Measurements from ENCODE around the gene VLDLR.

VLDLR gene

GRCh38 chr9:2675834-2676233, 54.2 kb downstream of the VLDLR start:
- no peak overlapping the region for H2AK5ac ChIP-seq (ENCODE audit: low read length, severe bottlenecking)
- DNase-seq, result no peak
- no peak overlapping the region for H2BK5ac ChIP-seq (ENCODE audit: low read depth, low read length, poor library complexity, severe bottlenecking)
- no peak overlapping the region for H2BK12ac ChIP-seq (ENCODE audit: low read length in 2 of 2)
- no peak overlapping the region for H3K4me2 ChIP-seq (ENCODE audit: low read length, poor library complexity, severe bottlenecking)
- H3K18ac ChIP-seq (ENCODE audit: low read depth in 1 of 2, low read length in 2 of 2), result no peak overlapping the region
- no peak overlapping the region for H4K91ac ChIP-seq (ENCODE audit: low read length)
- no peak overlapping the region for H3K27ac ChIP-seq (ENCODE audit: low read length, poor library complexity, severe bottlenecking)
- WGBS, result 80% methylated on average over 1 of the region's 1 CpG
- H3K4ac ChIP-seq (ENCODE audit: low read depth in 1 of 2, low read length in 2 of 2), result no peak overlapping the region
- no peaks in the 10 kb centered on the region for H3K36me3 ChIP-seq (ENCODE audit: control insufficient read depth in 1 of 2, insufficient read depth in 2 of 2, low read depth in 1 of 2, low read length in 2 of 2)
- no peaks in the 10 kb centered on the region for H3K9me3 ChIP-seq (ENCODE audit: control insufficient read depth, low read length)
- no peak overlapping the region for H2AFZ ChIP-seq (ENCODE audit: low read depth, low read length)
- no peak overlapping the region for H2BK120ac ChIP-seq (ENCODE audit: low read depth, low read length)
- no peak overlapping the region for H2BK15ac ChIP-seq (ENCODE audit: low read depth, poor library complexity, severe bottlenecking)
- H3K4me3 ChIP-seq (ENCODE audit: insufficient read depth in 1 of 2, low read depth in 1 of 2, low read length in 2 of 2), result no peak overlapping the region
- no peak overlapping the region for H3K23ac ChIP-seq (ENCODE audit: low read length in 2 of 2)
- no peaks in the 10 kb centered on the region for H3K27me3 ChIP-seq (ENCODE audit: control insufficient read depth in 1 of 2, insufficient read depth in 1 of 2, low read length in 2 of 2)
- H3K4me1 ChIP-seq (ENCODE audit: control insufficient read depth, insufficient read depth, low read depth, low read length), result no peaks in the 10 kb centered on the region
- no peaks in the 10 kb centered on the region for H3K79me1 ChIP-seq (replicated peaks; ENCODE audit: low read length, poor library complexity, severe bottlenecking)
- H3K14ac ChIP-seq (ENCODE audit: low read length in 2 of 2), result no peak overlapping the region
- H4K8ac ChIP-seq (ENCODE audit: low read length), result no peak overlapping the region
- H3K9ac ChIP-seq (ENCODE audit: low read length), result no peak overlapping the region

GRCh38 chr9:2676466-2676865, 54.9 kb downstream of the VLDLR start:
- Histone ChIP-seq H3K9me3 (ENCODE audit: control insufficient read depth, low read length) (no peaks in the 10 kb centered on the region), H3K79me1 (replicated peaks; ENCODE audit: low read length, poor library complexity, severe bottlenecking) (no peaks in the 10 kb centered on the region), H3K27ac (ENCODE audit: low read length, poor library complexity, severe bottlenecking) (no peak overlapping the region), H3K18ac (ENCODE audit: low read depth in 1 of 2, low read length in 2 of 2) (no peak overlapping the region), H3K36me3 (ENCODE audit: control insufficient read depth in 1 of 2, insufficient read depth in 2 of 2, low read depth in 1 of 2, low read length in 2 of 2) (no peaks in the 10 kb centered on the region), H4K8ac (ENCODE audit: low read length) (no peak overlapping the region), H3K14ac (ENCODE audit: low read length in 2 of 2) (no peak overlapping the region), H2AFZ (ENCODE audit: low read depth, low read length) (no peak overlapping the region), H3K4ac (ENCODE audit: low read depth in 1 of 2, low read length in 2 of 2) (no peak overlapping the region), H2AK5ac (ENCODE audit: low read length, severe bottlenecking) (no peak overlapping the region), H4K91ac (ENCODE audit: low read length) (no peak overlapping the region), H3K27me3 (ENCODE audit: control insufficient read depth in 1 of 2, insufficient read depth in 1 of 2, low read length in 2 of 2) (no peaks in the 10 kb centered on the region), H2BK120ac (ENCODE audit: low read depth, low read length) (no peak overlapping the region), H2BK15ac (ENCODE audit: low read depth, poor library complexity, severe bottlenecking) (no peak overlapping the region), H3K23ac (ENCODE audit: low read length in 2 of 2) (no peak overlapping the region), H2BK5ac (ENCODE audit: low read depth, low read length, poor library complexity, severe bottlenecking) (no peak overlapping the region), H3K4me1 (ENCODE audit: control insufficient read depth, insufficient read depth, low read depth, low read length) (no peaks in the 10 kb centered on the region), H3K9ac (ENCODE audit: low read length) (no peak overlapping the region), H2BK12ac (ENCODE audit: low read length in 2 of 2) (no peak overlapping the region), H3K4me3 (ENCODE audit: insufficient read depth in 1 of 2, low read depth in 1 of 2, low read length in 2 of 2) (no peak overlapping the region), H3K4me2 (ENCODE audit: low read length, poor library complexity, severe bottlenecking) (no peak overlapping the region)
- no peak for DNase-seq
- 89% methylated on average over 3 of the region's 4 CpGs for WGBS

- Histone ChIP-seq H3K79me1 (replicated peaks; ENCODE audit: low read length, poor library complexity, severe bottlenecking) (no peaks in the 10 kb centered on the region), H3K4ac (ENCODE audit: low read depth in 1 of 2, low read length in 2 of 2) (no peak overlapping the region), H4K8ac (ENCODE audit: low read length) (no peak overlapping the region), H2BK5ac (ENCODE audit: low read depth, low read length, poor library complexity, severe bottlenecking) (no peak overlapping the region), H3K23ac (ENCODE audit: low read length in 2 of 2) (no peak overlapping the region), H3K18ac (ENCODE audit: low read depth in 1 of 2, low read length in 2 of 2) (no peak overlapping the region), H2BK15ac (ENCODE audit: low read depth, poor library complexity, severe bottlenecking) (no peak overlapping the region), H3K4me1 (ENCODE audit: control insufficient read depth, insufficient read depth, low read depth, low read length) (no peaks in the 10 kb centered on the region), H3K9me3 (ENCODE audit: control insufficient read depth, low read length) (no peaks in the 10 kb centered on the region), H3K27me3 (ENCODE audit: control insufficient read depth in 1 of 2, insufficient read depth in 1 of 2, low read length in 2 of 2) (no peaks in the 10 kb centered on the region), H2AK5ac (ENCODE audit: low read length, severe bottlenecking) (no peak overlapping the region), H3K36me3 (ENCODE audit: control insufficient read depth in 1 of 2, insufficient read depth in 2 of 2, low read depth in 1 of 2, low read length in 2 of 2) (no peaks in the 10 kb centered on the region), H4K91ac (ENCODE audit: low read length) (no peak overlapping the region), H3K4me3 (ENCODE audit: insufficient read depth in 1 of 2, low read depth in 1 of 2, low read length in 2 of 2) (no peak overlapping the region), H3K27ac (ENCODE audit: low read length, poor library complexity, severe bottlenecking) (no peak overlapping the region), H2AFZ (ENCODE audit: low read depth, low read length) (no peak overlapping the region), H2BK12ac (ENCODE audit: low read length in 2 of 2) (no peak overlapping the region), H3K4me2 (ENCODE audit: low read length, poor library complexity, severe bottlenecking) (no peak overlapping the region), H2BK120ac (ENCODE audit: low read depth, low read length) (no peak overlapping the region), H3K14ac (ENCODE audit: low read length in 2 of 2) (no peak overlapping the region), H3K9ac (ENCODE audit: low read length) (no peak overlapping the region)
- no peak for DNase-seq
- 65% methylated on average over 5 of the region's 5 CpGs for WGBS
Observed at GRCh38 chr9:2677915-2678889, 56.6 kb downstream of the VLDLR start.

GRCh38 chr9:2679011-2679410, 57.4 kb downstream of the VLDLR start:
- Histone ChIP-seq H2BK120ac (ENCODE audit: low read depth, low read length) (no peak overlapping the region), H2BK15ac (ENCODE audit: low read depth, poor library complexity, severe bottlenecking) (no peak overlapping the region), H3K36me3 (ENCODE audit: control insufficient read depth in 1 of 2, insufficient read depth in 2 of 2, low read depth in 1 of 2, low read length in 2 of 2) (no peaks in the 10 kb centered on the region), H2AK5ac (ENCODE audit: low read length, severe bottlenecking) (no peak overlapping the region), H3K14ac (ENCODE audit: low read length in 2 of 2) (no peak overlapping the region), H4K8ac (ENCODE audit: low read length) (no peak overlapping the region), H3K4me2 (ENCODE audit: low read length, poor library complexity, severe bottlenecking) (no peak overlapping the region), H3K79me1 (replicated peaks; ENCODE audit: low read length, poor library complexity, severe bottlenecking) (no peaks in the 10 kb centered on the region), H3K27ac (ENCODE audit: low read length, poor library complexity, severe bottlenecking) (no peak overlapping the region), H3K4me1 (ENCODE audit: control insufficient read depth, insufficient read depth, low read depth, low read length) (no peaks in the 10 kb centered on the region), H3K4me3 (ENCODE audit: insufficient read depth in 1 of 2, low read depth in 1 of 2, low read length in 2 of 2) (no peak overlapping the region), H3K18ac (ENCODE audit: low read depth in 1 of 2, low read length in 2 of 2) (no peak overlapping the region), H2AFZ (ENCODE audit: low read depth, low read length) (no peak overlapping the region), H3K9me3 (ENCODE audit: control insufficient read depth, low read length) (no peaks in the 10 kb centered on the region), H2BK12ac (ENCODE audit: low read length in 2 of 2) (no peak overlapping the region), H3K27me3 (ENCODE audit: control insufficient read depth in 1 of 2, insufficient read depth in 1 of 2, low read length in 2 of 2) (no peaks in the 10 kb centered on the region), H2BK5ac (ENCODE audit: low read depth, low read length, poor library complexity, severe bottlenecking) (no peak overlapping the region), H3K9ac (ENCODE audit: low read length) (no peak overlapping the region), H4K91ac (ENCODE audit: low read length) (no peak overlapping the region), H3K4ac (ENCODE audit: low read depth in 1 of 2, low read length in 2 of 2) (no peak overlapping the region), H3K23ac (ENCODE audit: low read length in 2 of 2) (no peak overlapping the region)
- 99% methylated on average over 2 of the region's 2 CpGs for WGBS
- no peak for DNase-seq
